ENCODE results near the gene TTF2. TPM values are rescaled to one million over a fixed set of nuclear protein-coding genes. Genes with fewer than 3 reads are reported as not detected.

Gene TTF2
- total RNA-seq, 1 donor from 2014 or later = 37.7 TPM

GRCh38 chr1:117093091-117093534 lies 33.0 kb downstream of the TTF2 start:
- ATAC-seq (ENCODE audit: low read depth) (no peak), DNase-seq (no peak)
- no peak for TF ChIP-seq CTCF (IDR thresholded peaks at IDR 0.05)
- Mint-ChIP-seq H3K36me3 (ENCODE audit: low read depth) (peaks cover 80% of the 10 kb centered on the region), H3K27ac (no peak overlapping the region), H3K4me1 (peaks cover 5% of the 10 kb centered on the region), H3K4me3 (no peak overlapping the region), H3K27me3 (no peaks in the 10 kb centered on the region), H3K9me3 (no peaks in the 10 kb centered on the region)
- ChIA-PET POLR2A (no interaction called here), CTCF (interaction anchor here (1.2 to 1.8 kb wide), 2 partner anchors 22 to 35 kb away, joined by 5 to 6 read pairs; no protein-coding TSS in a partner anchor)
- intact Hi-C loops (cut with micrococcal nuclease) = no loop called here

- Mint-ChIP-seq H3K36me3 (ENCODE audit: low read depth) (peaks cover 85% of the 10 kb centered on the region), H3K27me3 (no peaks in the 10 kb centered on the region), H3K9me3 (no peaks in the 10 kb centered on the region), H3K4me3 (no peak overlapping the region), H3K27ac (no peak overlapping the region), H3K4me1 (peaks cover 5% of the 10 kb centered on the region)
- TF ChIP-seq CTCF (IDR thresholded peaks at IDR 0.05) = no peak
- intact Hi-C loops (cut with micrococcal nuclease) = no loop called here
- POLR2A ChIA-PET = no interaction called here
- CTCF ChIA-PET = interaction anchor here (1.2 to 1.8 kb wide), 2 partner anchors 23 to 35 kb away, joined by 5 to 6 read pairs; no protein-coding TSS in a partner anchor
- DNase-seq (no peak), ATAC-seq (ENCODE audit: low read depth) (peak; percentile 66)
Observed at GRCh38 chr1:117093870-117094621, 33.9 kb downstream of the TTF2 start.

- no peak for ATAC-seq (ENCODE audit: low read depth)
- ChIA-PET CTCF (no interaction called here), POLR2A (interaction anchor here (0.7 kb wide), 1 partner anchor 25 kb away, joined by 3 read pairs; no protein-coding TSS in a partner anchor)
- no peak overlapping the region for H3K27ac Mint-ChIP-seq
- H3K36me3 Mint-ChIP-seq (ENCODE audit: low read depth) = peaks cover 90% of the 10 kb centered on the region
- H3K4me3 Mint-ChIP-seq = no peak overlapping the region
- no peaks in the 10 kb centered on the region for H3K27me3 Mint-ChIP-seq
- no peak for DNase-seq
- intact Hi-C loops (cut with micrococcal nuclease) = no loop called here
- H3K4me1 Mint-ChIP-seq = peaks cover 5% of the 10 kb centered on the region
- no peak for TF ChIP-seq CTCF (IDR thresholded peaks at IDR 0.05)
- H3K9me3 Mint-ChIP-seq = no peaks in the 10 kb centered on the region
Observed at GRCh38 chr1:117094841-117095604, 34.9 kb downstream of the TTF2 start.

- H3K27ac Mint-ChIP-seq = no peak overlapping the region
Observed at GRCh38 chr1:117096951-117097408, 36.9 kb downstream of the TTF2 start.

More at GRCh38 chr1:117096951-117097408, 36.9 kb downstream of the TTF2 start:
- ChIA-PET POLR2A (no interaction called here), CTCF (no interaction called here)
- Mint-ChIP-seq H3K4me3 (no peak overlapping the region), H3K36me3 (ENCODE audit: low read depth) (peaks cover 87% of the 10 kb centered on the region), H3K27me3 (no peaks in the 10 kb centered on the region), H3K4me1 (peaks cover 5% of the 10 kb centered on the region), H3K9me3 (no peaks in the 10 kb centered on the region)
- no peak for TF ChIP-seq CTCF (IDR thresholded peaks at IDR 0.05)
- DNase-seq (no peak), ATAC-seq (ENCODE audit: low read depth) (no peak)
- intact Hi-C loops (cut with micrococcal nuclease) = no loop called here
